ENCODE measurements around the gene PBX3. TPM values are rescaled to one million over a fixed set of nuclear protein-coding genes. Genes with fewer than 3 reads are reported as not detected.

The PBX3 gene
- total and polyA plus RNA-seq, 2 of the 13 experiments (the other 11 are each of a cell fraction or from before 2014, with no cell fraction given): 6.0 to 11.2 TPM

GRCh38 chr9:125758986-125759763, 12.0 kb downstream of the PBX3 start:
- FAIRE-seq (peak; percentile 86), DNase-seq (ENCODE audit: low spot score) (peak; percentile 93), ATAC-seq (peak; percentile 100)
- no TSS peak for BruUV-seq (replicated peaks)
- Histone ChIP-seq H3K9me3 (ENCODE audit: low read length) (no peaks in the 10 kb centered on the region), H3K36me3 (replicated peaks in 1 of 2; ENCODE audit: control insufficient read depth in 1 of 2, insufficient read depth in 2 of 2, low read length in 2 of 2) (no peaks in the 10 kb centered on the region), H2AFZ (ENCODE audit: low read length) (no peak overlapping the region), H3K79me2 (ENCODE audit: insufficient read depth, low read length) (no peaks in the 10 kb centered on the region), H4K20me1 (ENCODE audit: insufficient read depth, low read length) (no peaks in the 10 kb centered on the region), H3K27ac (ENCODE audit: extremely low read length, insufficient read depth, low read length) (peak overlapping the region; percentile 44), H3K9ac (ENCODE audit: insufficient read depth, low read depth, low read length) (no peak overlapping the region), H3K4me1 (ENCODE audit: insufficient read depth, low read length) (peaks cover 48% of the 10 kb centered on the region), H3K4me2 (ENCODE audit: low read depth, low read length) (peak overlapping the region; percentile 55), H3K27me3 (ENCODE audit: control insufficient read depth in 1 of 2, insufficient read depth in 2 of 2, low read length in 2 of 2) (no peaks in the 10 kb centered on the region), H3K4me3 (replicated peaks in 1 of 3; ENCODE audit: insufficient read depth in 1 of 3, low read depth in 2 of 3, low read length in 3 of 3) (no peak overlapping the region; a peak in 1 of 6 replicates)
- 95% methylated on average over 6 of the region's 6 CpGs for WGBS (ENCODE audit: low lambda C conversion rate)
- POLR2A ChIA-PET: interaction anchor here (1.0 to 1.5 kb wide), 2 partner anchors 9 to 52 kb away, joined by 4 to 5 read pairs; partner anchors contain the start of gene MAPKAP1
- in situ Hi-C loops (cut with HindIII; ENCODE audit: extremely low pct_ligation_motif_present, low pct_unique_long_range_greater_than_20kb): no loop called here
- intact Hi-C loops (cut with micrococcal nuclease; ENCODE audit: unreplicated experiment): loop anchor here (2.0 kb wide), 1 partner anchor 66 kb away; no protein-coding TSS in a partner anchor
- CTCF ChIA-PET (ENCODE audit: low intra/inter-chr PET ratio, low total read pairs): no interaction called here
- TF ChIP-seq ZNF589 (CRISPR knock-in tag; conservative IDR thresholded peaks at IDR 0.05) (no peak), ISX (CRISPR knock-in tag; conservative IDR thresholded peaks at IDR 0.05) (no peak), TBL1XR1 (IDR thresholded peaks at IDR 0.05; ENCODE audit: borderline replicate concordance, low read length, partially characterized antibody) (no peak), ZNF296 (CRISPR knock-in tag; conservative IDR thresholded peaks at IDR 0.05) (no peak), ISL2 (CRISPR knock-in tag; IDR thresholded peaks at IDR 0.05) (peak; percentile 89), ZZZ3 (CRISPR knock-in tag; IDR thresholded peaks at IDR 0.05; ENCODE audit: borderline replicate concordance) (no peak), REST (IDR thresholded peaks at IDR 0.05; ENCODE audit: borderline replicate concordance in 1 of 2, low read depth in 1 of 2, low read length in 2 of 2) (no peak), ETS1 (CRISPR knock-in tag; IDR thresholded peaks at IDR 0.05) (no peak), ZMAT3 (CRISPR knock-in tag; conservative IDR thresholded peaks at IDR 0.05) (no peak), PAXIP1 (CRISPR knock-in tag; conservative IDR thresholded peaks at IDR 0.05) (peak; percentile 70), MNT (IDR thresholded peaks at IDR 0.05) (no peak)

Data from HepG2 (cell line).